NCI-H748 (cell line): ENCODE results near the gene WDR86.

Experiments used
- DNase-seq: peaks from one replicate; lab custom pipeline; 2025; ENCODE audit not compliant: unreplicated experiment; lab: John Stamatoyannopoulos, UW

WDR86 gene

GRCh38 chr7:151409667-151410404 is at the start of gene WDR86:
Gene WDR86 (minus strand): TSS chr7:151410038. CDS start chr7:151409589, 449 bp downstream.
- DNase-seq, result peak; percentile 38

DNA sequence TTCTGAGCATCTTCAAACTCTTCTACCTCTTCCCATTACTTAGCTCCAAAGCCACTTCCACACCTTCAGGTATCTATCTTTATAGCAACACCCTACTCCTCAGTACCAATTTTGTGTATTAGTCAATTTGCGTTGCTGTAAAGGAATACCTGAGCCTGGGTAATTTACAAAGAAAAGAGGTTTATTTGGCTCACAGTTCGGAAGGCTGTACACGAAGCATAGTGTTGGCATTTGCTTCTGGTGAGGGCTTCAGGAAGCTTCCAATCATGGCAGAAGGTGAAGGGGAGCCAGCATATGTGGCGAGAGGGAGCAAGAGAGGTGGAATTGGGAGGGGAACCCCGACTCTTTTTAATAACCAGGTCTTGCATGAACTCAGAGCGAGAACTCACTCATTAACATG is 47.7 kb upstream of the WDR86 start:
- no peak for DNase-seq

GRCh38 chr7:151456782-151457181 is 46.9 kb upstream of the WDR86 start:
- DNase-seq, result no peak

- no peak for DNase-seq
These were observed 46.4 kb upstream of the WDR86 start for GRCh38 chr7:151456276-151456675.

- DNase-seq, result no peak
These were observed 45.9 kb upstream of the WDR86 start for GRCh38 chr7:151455690-151456089.

DNA sequence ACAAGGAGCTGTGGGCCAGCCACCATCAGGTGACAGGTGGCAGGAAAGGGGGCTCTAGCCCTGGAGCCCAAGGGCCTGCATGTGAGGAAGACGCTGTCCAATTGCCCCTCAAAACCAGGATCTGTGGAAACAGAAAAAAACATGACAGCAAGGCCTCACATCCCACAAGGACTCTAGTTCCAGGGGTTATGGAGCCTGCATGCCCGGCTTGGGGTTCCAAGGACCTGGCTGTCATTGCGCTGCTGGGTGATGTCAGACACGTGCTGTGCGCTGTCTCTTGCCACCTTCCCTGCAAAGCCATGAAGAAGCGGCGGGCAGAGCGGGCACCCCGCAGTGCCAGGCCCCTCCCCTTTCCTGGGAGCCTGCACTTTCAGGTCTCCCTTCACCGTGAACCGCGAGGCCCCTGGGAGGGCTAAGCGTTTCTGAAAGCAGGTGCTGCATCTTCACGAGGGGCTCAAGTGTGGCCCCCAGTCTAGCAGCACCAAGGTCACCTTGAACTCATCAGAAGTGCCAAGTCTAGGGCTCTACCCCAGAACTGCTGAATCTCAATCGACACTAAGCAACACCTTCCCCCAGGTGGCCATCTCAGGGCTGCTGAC is 45.2 kb upstream of the WDR86 start:
- no peak for DNase-seq

DNA sequence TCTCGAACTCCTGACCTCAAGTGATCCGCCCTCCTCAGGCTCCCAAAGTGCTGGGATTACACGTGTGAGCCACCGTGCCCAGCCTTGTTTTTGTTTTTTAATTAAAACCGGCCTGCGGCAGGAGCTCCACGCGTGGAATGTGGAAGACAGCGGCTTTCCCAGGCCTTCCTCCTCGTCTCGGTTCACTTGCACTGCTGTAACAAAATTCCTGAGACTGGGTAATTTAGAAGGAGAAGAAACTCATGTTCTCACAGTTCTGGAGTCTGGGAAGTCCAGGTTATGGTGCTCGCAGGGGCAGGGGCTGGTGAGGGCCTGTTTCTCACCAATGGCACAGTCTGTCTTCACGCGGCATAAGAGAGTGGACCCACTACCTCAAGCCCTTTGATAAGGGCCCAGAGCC is 44.5 kb upstream of the WDR86 start:
- DNase-seq, result no peak

DNA sequence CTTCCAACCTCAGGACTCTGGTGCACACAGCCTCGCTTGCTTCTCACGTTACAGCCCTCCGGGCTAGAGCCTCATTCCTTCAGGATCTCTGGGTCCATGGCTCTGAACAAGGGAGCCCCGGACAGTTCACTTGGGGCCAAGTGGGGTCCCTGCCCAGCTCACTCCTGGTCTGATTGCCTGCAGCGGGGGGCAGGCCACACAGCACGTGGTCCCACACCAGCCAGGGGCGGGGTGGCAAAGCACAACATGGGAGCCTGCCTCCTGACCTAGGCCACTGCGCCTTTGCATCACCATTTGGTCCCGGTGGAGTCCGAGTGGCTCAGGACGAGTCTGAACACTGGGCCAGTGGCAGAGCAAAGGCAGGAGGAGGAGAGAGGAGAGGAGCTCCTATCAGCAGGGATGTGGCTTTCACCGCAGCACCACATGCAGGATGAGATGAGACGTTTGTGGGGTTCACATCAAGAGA is 43.5 kb upstream of the WDR86 start:
- no peak for DNase-seq

DNA sequence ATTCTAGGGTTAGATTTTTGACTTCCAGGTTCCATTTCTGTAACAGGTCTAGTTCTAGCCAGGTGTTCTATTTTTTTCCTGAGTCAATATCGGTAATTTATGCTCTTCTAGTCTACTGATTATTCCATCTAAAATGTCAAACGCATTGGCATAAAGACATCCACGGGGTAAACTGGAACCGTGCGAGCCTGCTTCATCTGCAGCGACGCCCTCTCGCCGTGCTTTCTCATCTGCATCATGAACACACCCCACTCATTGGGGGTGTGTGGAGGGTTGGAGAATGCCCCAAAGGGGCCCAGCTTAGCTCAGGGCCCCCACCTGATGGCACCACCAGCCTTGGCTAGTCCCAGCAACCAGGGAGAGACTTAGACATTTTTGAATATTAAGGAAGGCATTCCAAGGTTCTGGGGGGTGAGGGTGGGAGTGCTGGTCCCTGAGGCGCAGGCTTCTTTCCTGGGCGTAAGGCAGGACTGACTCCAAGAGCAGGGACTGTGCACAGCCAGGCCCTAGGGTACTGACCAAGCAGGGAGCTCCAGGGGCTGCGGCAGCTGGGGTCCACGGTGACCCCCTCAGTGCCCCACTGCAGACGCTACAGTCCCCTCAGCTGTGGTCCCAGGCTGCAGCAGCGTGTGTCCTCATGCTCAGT is 43.0 kb upstream of the WDR86 start:
- DNase-seq, result no peak

DNA sequence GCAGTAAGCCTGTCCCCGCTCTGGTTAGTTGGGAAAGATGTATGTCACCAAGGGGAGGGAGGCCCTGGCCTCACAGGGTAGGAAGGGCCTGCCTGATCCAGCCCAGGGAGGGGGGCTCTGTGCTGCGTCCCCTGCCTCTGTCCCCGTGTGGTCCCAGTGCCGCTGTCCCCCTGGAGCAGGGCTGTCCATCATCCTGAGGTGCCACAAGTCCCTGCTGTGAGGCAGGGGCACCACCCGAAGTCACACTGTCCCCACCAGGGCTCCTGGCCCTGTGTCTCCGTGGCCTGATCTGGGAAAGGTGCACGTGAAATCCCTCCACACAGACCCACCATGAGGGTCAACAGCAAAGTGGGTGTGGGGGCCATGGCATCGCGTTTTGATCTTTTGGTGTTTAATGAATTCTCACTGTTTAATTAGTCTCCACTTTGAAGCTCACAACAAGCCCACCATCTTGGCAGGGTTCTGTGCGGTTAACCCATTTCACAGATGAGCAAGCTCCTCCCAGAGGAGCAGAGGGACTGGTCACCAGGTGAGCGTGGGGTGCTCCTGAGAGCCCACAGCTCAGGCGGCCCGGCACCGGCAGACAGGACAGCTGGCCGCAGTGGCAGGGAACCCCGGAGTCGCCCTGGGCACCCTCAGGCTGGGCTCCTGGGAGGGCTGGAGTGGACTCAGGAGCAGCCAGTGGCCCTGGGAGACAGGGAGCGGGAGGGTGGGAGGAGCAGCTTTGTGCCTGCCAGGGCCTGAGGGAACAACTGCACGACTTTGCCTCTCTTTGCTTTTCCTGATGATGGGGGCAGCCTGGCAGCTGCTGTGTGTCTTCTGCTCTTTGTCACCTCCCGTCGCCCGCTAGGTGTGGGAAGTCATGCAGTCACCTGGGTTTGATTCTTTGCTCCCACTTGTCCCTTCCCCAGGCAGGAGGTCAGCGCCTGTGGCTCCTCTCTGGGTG is 42.1 kb upstream of the WDR86 start:
- no peak for DNase-seq

- DNase-seq, result no peak
These were observed 41.3 kb upstream of the WDR86 start for GRCh38 chr7:151451156-151451555.

DNA sequence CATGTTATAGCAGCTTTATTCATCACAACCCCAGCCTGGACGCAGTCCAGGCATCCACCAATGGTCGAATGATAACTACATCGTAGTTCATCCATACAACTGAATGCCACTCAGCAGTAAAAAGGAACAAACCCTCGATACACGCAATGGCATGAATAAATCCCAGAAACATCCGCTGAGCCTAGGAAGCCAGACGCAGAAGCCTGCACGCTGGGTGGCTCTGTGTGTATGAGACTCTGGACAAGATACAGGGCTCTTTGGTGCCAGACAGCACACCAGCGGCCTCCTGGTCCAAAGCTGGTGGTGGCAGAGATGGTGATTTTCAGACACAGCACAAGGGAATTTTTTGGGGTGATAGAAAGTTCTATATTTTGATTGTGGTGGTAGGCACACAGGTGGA is 40.2 kb upstream of the WDR86 start:
- no peak for DNase-seq

- DNase-seq, result peak; percentile 55
These were observed 38.7 kb upstream of the WDR86 start for GRCh38 chr7:151448261-151449252.

GRCh38 chr7:151447901-151448260 is 38.0 kb upstream of the WDR86 start:
- no peak for DNase-seq

GRCh38 chr7:151447312-151447711 is 37.5 kb upstream of the WDR86 start:
- no peak for DNase-seq

- DNase-seq, result no peak
These were observed 36.6 kb upstream of the WDR86 start for GRCh38 chr7:151446412-151446811.

DNA sequence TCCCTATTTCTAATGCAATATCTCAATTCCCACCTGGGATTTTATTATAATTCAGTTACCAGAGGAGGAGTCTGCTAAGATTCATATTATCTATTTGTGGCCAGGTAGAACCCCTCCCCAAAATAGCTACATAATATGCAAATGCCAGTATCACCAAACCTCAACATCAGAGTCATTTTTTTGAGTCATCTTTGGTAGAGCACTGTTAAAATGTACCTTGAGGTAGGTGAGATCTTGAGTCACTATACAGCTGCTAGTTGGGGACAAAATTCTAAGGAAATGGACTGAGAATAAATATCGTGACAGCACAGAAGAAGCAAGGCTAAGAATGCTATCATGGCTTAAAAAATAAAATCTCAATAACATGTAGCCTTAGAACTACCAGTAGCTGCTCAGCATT is 34.8 kb upstream of the WDR86 start:
- DNase-seq, result no peak

DNA sequence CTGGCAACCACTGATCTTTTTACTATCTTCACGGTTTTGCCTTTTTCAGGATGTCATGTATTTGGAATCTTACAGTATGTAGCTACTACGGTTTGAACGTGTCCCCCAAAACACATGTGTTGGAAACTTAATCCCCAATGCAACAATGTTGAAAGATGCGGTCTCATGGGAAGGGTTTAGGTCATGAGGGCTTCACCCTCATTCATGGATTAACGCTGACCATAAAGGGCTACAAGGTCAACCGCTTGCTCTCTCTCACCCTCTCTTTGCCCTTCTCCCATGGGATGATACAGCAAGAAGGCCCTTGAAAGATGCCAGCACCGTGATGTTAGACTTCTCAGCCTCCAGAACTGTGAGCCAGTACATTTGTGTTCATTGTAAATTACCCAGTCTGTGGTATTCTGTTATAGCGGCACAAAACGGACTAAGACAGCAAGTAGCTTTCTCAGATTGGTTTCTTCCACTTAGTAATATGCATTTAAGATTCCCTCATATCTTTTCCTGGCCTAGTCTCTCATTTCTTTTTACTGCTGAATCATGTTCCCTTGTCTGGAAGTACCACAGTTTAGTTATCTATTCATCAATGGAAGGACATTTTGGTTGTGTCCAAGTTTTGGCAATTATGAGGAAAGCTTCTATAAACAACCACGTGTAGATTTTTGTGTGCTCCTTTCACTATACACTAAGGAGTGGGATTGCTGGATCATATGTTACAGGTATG is 33.1 kb upstream of the WDR86 start:
- DNase-seq, result no peak

DNA sequence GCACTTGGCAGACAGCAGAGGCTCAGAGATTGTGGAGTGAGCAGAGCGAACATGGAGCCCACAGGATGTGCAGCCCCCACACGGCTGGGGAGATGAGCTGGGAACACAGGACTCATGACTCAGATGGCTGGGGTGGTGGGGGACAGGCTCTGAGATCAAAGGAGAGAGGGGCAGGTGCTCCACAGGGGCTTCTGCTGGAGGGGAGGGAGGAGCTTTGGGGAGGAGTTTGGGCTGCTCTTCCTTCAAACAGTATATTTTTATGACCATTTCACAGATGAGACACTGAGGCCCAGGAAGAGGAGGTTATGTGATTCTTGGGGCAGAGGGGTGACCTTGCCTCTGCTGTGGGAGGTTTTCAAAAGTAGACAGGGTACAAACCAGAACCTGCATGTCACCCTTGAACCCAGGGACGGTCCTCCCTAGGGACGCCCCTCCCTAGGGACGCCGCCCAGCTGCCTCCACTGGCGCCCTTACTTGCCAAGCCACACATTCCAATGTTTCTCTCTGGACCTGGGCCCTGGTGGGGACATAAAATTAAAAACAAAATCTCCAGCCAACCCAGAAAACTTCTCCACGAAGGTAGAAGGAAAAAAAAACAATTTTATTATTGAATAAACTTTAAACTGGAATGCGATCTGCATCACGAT is 31.1 kb upstream of the WDR86 start:
- DNase-seq, result no peak
